ENCODE data around the gene NLRC5. TPM values are rescaled to one million over a fixed set of nuclear protein-coding genes. Genes with fewer than 3 reads are reported as not detected.

Gene NLRC5
- total RNA-seq, 4 donors from 2014 or later = 32.4 to 57.9 (median 37.1) TPM

DNA sequence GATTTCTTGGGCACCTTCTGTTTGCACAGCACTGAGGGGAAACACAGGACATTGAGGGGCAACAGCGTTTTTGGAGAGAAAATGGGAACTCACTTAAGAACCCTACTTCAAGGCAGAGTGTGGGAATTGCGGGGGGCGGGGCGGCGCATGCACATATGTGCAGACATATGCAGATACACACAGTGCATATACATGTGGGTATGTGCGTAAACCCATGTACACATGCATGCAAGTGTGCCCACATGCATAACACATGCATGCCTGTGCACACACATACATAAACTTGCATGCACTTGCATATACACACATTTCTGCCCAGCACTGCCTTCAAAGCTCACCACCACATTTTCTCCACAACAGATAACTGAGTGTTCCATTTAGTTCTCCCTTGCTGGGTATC, 32.4 kb downstream of the NLRC5 start:
- H3K4me1 ChIP-seq = no peaks in the 10 kb centered on the region
- H3K36me3 ChIP-seq = peaks cover 0 to 93% (median 18%) of the 10 kb centered on the region in 3 donors
- no peaks in the 10 kb centered on the region for H3K27me3 ChIP-seq
- no peak for DNase-seq (ENCODE audit: low spot score in 2 of 2)
- no peak overlapping the region for H3K27ac ChIP-seq
- TF ChIP-seq EP300 (IDR thresholded peaks at IDR 0.05) (no peak), POLR2A (IDR thresholded peaks at IDR 0.05) (no peak)
- TF ChIP-seq, protein P1, sequence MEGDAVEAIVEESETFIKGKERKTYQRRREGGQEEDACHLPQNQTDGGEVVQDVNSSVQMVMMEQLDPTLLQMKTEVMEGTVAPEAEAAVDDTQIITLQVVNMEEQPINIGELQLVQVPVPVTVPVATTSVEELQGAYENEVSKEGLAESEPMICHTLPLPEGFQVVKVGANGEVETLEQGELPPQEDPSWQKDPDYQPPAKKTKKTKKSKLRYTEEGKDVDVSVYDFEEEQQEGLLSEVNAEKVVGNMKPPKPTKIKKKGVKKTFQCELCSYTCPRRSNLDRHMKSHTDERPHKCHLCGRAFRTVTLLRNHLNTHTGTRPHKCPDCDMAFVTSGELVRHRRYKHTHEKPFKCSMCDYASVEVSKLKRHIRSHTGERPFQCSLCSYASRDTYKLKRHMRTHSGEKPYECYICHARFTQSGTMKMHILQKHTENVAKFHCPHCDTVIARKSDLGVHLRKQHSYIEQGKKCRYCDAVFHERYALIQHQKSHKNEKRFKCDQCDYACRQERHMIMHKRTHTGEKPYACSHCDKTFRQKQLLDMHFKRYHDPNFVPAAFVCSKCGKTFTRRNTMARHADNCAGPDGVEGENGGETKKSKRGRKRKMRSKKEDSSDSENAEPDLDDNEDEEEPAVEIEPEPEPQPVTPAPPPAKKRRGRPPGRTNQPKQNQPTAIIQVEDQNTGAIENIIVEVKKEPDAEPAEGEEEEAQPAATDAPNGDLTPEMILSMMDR (IDR thresholded peaks at IDR 0.05) = no peak
- H3K4me3 ChIP-seq = no peak overlapping the region
- WGBS, 2 donors = 91 to 96% methylated on average over 6 of the region's 6 CpGs
- no peaks in the 10 kb centered on the region for H3K9me3 ChIP-seq

DNA sequence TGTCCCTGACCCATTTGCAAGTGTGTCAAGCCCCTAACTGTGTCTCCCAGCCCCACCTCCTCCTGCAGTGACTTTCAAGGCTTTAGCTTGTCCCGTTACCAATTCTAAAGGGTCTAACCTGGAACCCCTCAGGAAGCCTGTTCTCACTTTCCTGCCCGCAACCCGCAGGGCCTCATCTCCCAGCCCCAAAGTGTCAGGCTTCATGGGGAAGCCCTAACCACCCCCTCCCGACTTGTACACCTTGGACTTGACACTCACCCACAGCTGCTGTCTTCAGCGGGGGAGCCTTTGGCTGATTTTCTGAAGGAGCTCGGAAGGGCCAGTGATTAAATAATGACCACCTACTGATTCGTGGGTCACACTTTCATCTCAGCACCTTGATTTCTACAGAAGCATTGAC, 33.1 kb downstream of the NLRC5 start:
- Histone ChIP-seq H3K27me3 (no peaks in the 10 kb centered on the region), H3K27ac (no peak overlapping the region), H3K4me3 (no peak overlapping the region), H3K9me3 (no peaks in the 10 kb centered on the region), H3K4me1 (no peaks in the 10 kb centered on the region), H3K36me3 (peaks cover 0 to 94% (median 18%) of the 10 kb centered on the region in 3 donors)
- 89 to 92% methylated on average over 7 of the region's 7 CpGs for WGBS, 2 donors
- TF ChIP-seq, protein P1 (IDR thresholded peaks at IDR 0.05) = no peak
- TF ChIP-seq POLR2A (IDR thresholded peaks at IDR 0.05) (no peak), EP300 (IDR thresholded peaks at IDR 0.05) (no peak)
- DNase-seq (ENCODE audit: low spot score in 2 of 2) = no peak

DNA sequence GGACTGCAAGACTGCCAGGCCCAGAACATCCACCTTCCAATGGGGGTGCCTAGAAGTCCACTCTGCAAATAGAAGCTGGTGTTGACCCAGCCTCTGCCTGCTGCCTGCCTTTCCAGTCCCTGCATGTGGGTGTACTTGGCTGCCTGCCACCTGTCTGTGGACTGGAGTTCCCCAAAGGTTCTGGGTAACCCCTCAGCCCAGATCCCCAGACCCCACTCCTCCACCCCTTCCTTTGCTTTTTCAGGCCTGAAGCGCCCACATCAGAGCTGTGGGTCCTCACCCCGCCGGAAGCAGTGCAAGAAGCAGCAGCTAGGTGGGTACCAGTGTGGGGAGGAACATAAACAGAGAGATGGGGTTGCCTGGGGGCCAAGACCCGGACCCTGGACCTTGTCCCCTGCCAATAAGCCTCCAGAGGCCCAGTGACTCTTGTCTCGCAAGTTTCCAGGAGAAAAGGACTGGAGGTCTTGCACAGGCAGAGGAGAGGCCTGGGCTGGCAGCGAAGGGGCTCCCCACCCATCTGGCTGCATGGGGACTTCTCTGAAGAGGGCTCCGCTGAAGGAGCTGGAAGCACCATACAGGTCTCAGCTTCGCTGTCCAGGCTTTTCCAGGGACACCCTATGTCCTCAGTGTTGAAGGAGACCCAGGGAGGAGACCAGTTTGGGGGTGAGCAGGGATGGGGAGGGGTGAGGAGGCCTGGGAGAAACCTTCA, 34.3 kb downstream of the NLRC5 start:
- no peaks in the 10 kb centered on the region for H3K4me1 ChIP-seq
- TF ChIP-seq, protein P1 (IDR thresholded peaks at IDR 0.05) = no peak
- no peak for TF ChIP-seq EP300 (IDR thresholded peaks at IDR 0.05)
- TF ChIP-seq POLR2A (IDR thresholded peaks at IDR 0.05) = no peak
- no peak for DNase-seq (ENCODE audit: low spot score in 2 of 2)
- peaks cover 0 to 87% (median 12%) of the 10 kb centered on the region in 3 donors for H3K36me3 ChIP-seq
- H3K27ac ChIP-seq = no peak overlapping the region
- 91 to 95% methylated on average over 8 of the region's 8 CpGs for WGBS, 2 donors
- no peak overlapping the region for H3K4me3 ChIP-seq
- no peaks in the 10 kb centered on the region for H3K27me3 ChIP-seq
- no peaks in the 10 kb centered on the region for H3K9me3 ChIP-seq

DNA sequence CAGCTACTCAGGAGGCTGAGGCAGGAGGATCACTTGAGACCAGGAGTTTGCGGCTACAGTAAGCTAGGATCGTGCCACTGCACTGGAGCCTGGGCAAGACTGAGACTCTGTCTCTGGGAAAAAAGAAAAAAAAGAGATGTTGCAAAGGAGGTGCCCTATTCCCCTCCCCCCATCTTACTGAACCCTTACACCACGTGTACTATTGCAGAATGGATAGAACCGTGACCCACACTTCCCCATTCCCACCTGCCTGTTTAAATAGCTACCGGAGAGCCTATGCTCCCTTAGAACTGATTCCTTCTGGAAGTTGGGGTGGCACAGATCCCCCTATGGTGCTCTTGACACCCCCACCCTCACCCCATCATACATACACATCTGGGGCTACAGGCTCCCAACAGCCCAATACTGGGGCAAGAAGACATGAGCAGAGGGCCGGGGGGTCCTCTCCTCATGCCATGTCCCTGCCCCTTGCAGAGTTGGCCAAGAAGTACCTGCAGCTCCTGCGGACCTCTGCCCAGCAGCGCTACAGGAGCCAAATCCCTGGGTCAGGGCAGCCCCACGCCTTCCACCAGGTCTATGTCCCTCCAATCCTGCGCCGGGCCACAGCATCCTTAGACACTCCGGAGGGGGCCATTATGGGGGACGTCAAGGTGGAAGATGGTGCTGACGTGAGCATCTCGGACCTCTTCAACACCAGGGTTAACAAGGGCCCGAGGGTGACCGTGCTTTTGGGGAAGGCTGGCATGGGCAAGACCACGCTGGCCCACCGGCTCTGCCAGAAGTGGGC, 35.7 kb downstream of the NLRC5 start:
- no peak for DNase-seq (ENCODE audit: low spot score in 2 of 2)
- Histone ChIP-seq H3K27ac (no peak overlapping the region), H3K36me3 (peaks cover 0 to 84% (median 12%) of the 10 kb centered on the region in 3 donors), H3K4me3 (no peak overlapping the region), H3K27me3 (no peaks in the 10 kb centered on the region), H3K4me1 (no peaks in the 10 kb centered on the region), H3K9me3 (no peaks in the 10 kb centered on the region)
- TF ChIP-seq, protein P1 (IDR thresholded peaks at IDR 0.05) = no peak
- TF ChIP-seq POLR2A (IDR thresholded peaks at IDR 0.05) = no peak
- TF ChIP-seq EP300 (IDR thresholded peaks at IDR 0.05) = no peak
- WGBS, 2 donors = 89 to 91% methylated on average over 19 of the region's 19 CpGs

Measured in tibial nerve (tissue), 4 donors.